ENCODE measurements around the gene CKMT2. TPM values are rescaled to one million over a fixed set of nuclear protein-coding genes. Genes with fewer than 3 reads are reported as not detected.
"Not testable (repeated sequence)": the region's sequence is repeated elsewhere in the genome, so short reads cannot be mapped to it uniquely, and the experiment has no call there.

The CKMT2 gene
- total RNA-seq, 1 experiment from 2014 or later = 1.8 TPM

DNA sequence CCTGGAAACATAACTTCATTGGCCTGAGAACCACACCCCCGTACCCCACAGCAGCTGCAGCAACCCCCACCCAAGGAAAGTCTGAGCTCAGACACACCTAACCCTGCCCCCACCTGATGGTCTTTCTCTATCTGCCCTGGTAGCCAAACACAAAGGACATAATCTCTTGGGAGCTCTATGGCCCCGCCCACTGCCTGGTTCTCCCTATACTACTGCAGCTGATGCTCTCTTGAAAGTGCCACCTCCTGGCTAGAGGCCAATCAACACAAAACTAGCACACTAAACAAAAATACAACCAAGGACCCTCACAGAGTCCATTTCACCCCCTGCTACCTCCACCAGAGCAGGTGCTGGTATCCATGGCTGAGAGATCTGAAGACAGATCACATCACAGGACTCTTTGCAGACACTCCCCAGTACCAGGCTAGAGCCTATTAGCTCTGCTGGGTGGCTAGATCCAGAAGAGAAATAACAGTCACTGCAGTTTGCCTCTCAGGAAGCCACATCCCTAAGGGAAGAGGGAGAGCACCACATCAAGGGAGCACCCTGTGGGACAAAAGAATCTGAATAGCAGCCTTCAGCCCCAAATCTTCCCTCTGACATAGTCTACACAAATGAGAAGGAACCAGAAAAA, 37.4 kb downstream of the CKMT2 start:
- peaks cover 11% of the 10 kb centered on the region for H3K36me3 Mint-ChIP-seq
- peak; percentile 54; the same call in 1 of the 2 replicates for TF ChIP-seq ZNF263 (CRISPR knock-in tag; IDR thresholded peaks at IDR 0.05; ENCODE audit: low read depth)
- peak overlapping the region; percentile 26; the same call in 1 of the 2 replicates for H3K4me3 Mint-ChIP-seq
- peaks cover 15% of the 10 kb centered on the region for H3K9me3 Mint-ChIP-seq
- POLR2A ChIA-PET = interaction anchor here (1.2 kb wide), 1 partner anchor 37 kb away, joined by 4 read pairs; the partner anchor contains the start of gene CKMT2
- ATAC-seq (peak; percentile 92), DNase-seq (ENCODE audit: low spot score) (peak; percentile 58)
- peak overlapping the region; percentile 43 for H3K27ac Mint-ChIP-seq
- H3K4me1 Mint-ChIP-seq = peaks cover 25% of the 10 kb centered on the region
- H3K27me3 Mint-ChIP-seq (ENCODE audit: low read depth) = not testable (repeated sequence)
- CTCF ChIA-PET = interaction anchor here (1.0 to 1.5 kb wide), 6 partner anchors 13 to 123 kb away, joined by 3 to 10 read pairs (median 4); partner anchors contain the start of genes ACOT12 and CKMT2

DNA sequence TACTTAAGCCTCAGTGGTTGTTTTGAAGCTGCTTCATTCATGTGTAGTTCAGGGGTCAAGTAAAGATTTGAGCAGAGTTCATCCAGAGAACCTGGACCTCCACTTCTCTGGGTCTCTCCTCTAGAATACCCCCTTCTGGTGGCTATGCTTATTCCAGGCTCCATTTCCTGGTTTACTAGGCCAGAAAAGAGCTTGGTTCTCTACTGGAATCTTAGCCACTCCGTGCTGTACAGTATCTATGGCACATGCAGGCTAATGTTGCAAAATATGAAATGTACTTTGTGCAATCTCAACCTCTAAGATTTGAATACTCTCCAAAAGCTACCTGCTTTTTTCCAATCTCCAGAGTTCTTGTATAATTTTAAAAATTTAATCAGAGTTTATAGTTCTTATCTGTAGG, 50.9 kb downstream of the CKMT2 start:
- no peak for ATAC-seq
- no peaks in the 10 kb centered on the region for H3K27me3 Mint-ChIP-seq (ENCODE audit: low read depth)
- ChIA-PET POLR2A (no interaction called here), CTCF (interaction anchor here (0.6 kb wide), 2 partner anchors 13 to 14 kb away, joined by 3 to 4 read pairs; no protein-coding TSS in a partner anchor)
- H3K36me3 Mint-ChIP-seq = peaks cover 12% of the 10 kb centered on the region
- no peak overlapping the region for H3K27ac Mint-ChIP-seq
- no peak overlapping the region for H3K4me3 Mint-ChIP-seq
- DNase-seq (ENCODE audit: low spot score) = no peak
- no peak for TF ChIP-seq NR2C2 (CRISPR knock-in tag; IDR thresholded peaks at IDR 0.05)
- TF ChIP-seq ZNF121 (CRISPR knock-in tag; IDR thresholded peaks at IDR 0.05) = no peak
- TF ChIP-seq, protein P1, sequence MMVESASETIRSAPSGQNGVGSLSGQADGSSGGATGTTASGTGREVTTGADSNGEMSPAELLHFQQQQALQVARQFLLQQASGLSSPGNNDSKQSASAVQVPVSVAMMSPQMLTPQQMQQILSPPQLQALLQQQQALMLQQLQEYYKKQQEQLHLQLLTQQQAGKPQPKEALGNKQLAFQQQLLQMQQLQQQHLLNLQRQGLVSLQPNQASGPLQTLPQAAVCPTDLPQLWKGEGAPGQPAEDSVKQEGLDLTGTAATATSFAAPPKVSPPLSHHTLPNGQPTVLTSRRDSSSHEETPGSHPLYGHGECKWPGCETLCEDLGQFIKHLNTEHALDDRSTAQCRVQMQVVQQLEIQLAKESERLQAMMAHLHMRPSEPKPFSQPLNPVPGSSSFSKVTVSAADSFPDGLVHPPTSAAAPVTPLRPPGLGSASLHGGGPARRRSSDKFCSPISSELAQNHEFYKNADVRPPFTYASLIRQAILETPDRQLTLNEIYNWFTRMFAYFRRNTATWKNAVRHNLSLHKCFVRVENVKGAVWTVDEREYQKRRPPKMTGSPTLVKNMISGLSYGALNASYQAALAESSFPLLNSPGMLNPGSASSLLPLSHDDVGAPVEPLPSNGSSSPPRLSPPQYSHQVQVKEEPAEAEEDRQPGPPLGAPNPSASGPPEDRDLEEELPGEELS (CRISPR knock-in tag; IDR thresholded peaks at IDR 0.05) = no peak
- H3K9me3 Mint-ChIP-seq = peaks cover 13% of the 10 kb centered on the region
- no peaks in the 10 kb centered on the region for H3K4me1 Mint-ChIP-seq

DNA sequence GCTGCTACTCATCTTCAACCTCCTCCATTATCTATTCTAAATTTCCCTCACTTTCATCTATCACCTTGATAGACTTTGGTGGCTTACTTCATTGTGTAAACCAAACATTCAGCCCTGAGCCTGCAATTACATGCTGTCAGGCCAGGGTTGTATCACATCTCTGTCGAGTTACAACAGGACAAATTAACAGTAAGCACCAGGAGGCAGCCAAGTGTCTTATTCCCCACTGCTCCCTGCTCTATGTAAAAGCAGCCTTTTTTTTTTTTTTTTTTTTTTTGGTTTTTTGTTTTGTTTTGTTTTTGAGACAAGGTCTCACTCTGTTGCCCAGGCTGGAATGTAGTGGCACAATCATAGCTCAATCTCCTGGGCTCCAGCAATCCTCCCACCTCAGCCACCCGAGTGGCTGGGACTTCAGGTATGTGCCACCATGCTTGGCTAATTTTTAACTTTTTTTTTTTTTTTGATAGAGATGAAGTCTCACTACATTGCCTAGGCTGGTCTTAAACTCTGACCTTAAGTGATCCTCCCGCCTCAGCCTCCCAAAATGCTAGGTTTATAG, 53.0 kb downstream of the CKMT2 start:
- H3K9me3 Mint-ChIP-seq = peaks cover 15% of the 10 kb centered on the region
- peaks cover 14% of the 10 kb centered on the region for H3K36me3 Mint-ChIP-seq
- ATAC-seq (peak; percentile 39), DNase-seq (ENCODE audit: low spot score) (no peak)
- ChIA-PET CTCF (interaction anchor here (0.7 kb wide), 1 partner anchor 172 kb away, joined by 3 read pairs; no protein-coding TSS in a partner anchor), POLR2A (interaction anchor here (0.7 to 1.1 kb wide), 2 partner anchors 29 to 53 kb away, joined by 3 to 8 read pairs; no protein-coding TSS in a partner anchor)
- no peaks in the 10 kb centered on the region for H3K27me3 Mint-ChIP-seq (ENCODE audit: low read depth)
- H3K27ac Mint-ChIP-seq = no peak overlapping the region
- H3K4me1 Mint-ChIP-seq = no peaks in the 10 kb centered on the region
- no peak overlapping the region for H3K4me3 Mint-ChIP-seq
- TF ChIP-seq, protein P2, sequence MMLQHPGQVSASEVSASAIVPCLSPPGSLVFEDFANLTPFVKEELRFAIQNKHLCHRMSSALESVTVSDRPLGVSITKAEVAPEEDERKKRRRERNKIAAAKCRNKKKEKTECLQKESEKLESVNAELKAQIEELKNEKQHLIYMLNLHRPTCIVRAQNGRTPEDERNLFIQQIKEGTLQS (CRISPR knock-in tag; conservative IDR thresholded peaks at IDR 0.05) = no peak
- TF ChIP-seq, protein P3, sequence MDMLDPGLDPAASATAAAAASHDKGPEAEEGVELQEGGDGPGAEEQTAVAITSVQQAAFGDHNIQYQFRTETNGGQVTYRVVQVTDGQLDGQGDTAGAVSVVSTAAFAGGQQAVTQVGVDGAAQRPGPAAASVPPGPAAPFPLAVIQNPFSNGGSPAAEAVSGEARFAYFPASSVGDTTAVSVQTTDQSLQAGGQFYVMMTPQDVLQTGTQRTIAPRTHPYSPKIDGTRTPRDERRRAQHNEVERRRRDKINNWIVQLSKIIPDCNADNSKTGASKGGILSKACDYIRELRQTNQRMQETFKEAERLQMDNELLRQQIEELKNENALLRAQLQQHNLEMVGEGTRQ (CRISPR knock-in tag; IDR thresholded peaks at IDR 0.05) = no peak
- no peak for TF ChIP-seq TCF7 (CRISPR knock-in tag; IDR thresholded peaks at IDR 0.05; ENCODE audit: low read depth)

DNA sequence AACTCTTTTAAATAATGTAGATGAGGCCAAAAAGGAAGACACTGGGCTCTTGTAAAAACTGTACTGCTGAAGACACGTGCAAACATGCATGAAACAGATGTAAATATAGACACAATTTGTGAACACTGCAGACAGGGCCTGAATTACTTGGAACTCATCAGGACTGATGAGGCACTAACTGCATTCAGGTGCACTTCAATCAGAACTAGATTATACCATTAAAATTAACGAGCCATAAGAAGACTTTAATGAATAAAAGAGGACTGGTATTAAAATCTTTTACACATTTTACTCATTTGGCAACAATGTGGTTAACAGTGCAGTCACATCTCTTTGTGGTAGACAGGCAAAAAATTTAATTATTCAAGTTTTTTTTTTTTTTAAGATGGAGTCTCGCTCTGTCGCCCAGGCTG, 54.9 kb downstream of the CKMT2 start:
- POLR2A ChIA-PET = no interaction called here
- Mint-ChIP-seq H3K9me3 (peaks cover 27% of the 10 kb centered on the region), H3K4me3 (no peak overlapping the region), H3K27me3 (ENCODE audit: low read depth) (no peaks in the 10 kb centered on the region), H3K4me1 (no peaks in the 10 kb centered on the region), H3K36me3 (peaks cover 28% of the 10 kb centered on the region), H3K27ac (no peak overlapping the region)
- no peak for TF ChIP-seq RELA (CRISPR knock-in tag; IDR thresholded peaks at IDR 0.05; ENCODE audit: borderline replicate concordance)
- CTCF ChIA-PET = interaction anchor here (1.6 kb wide), 1 partner anchor 12 kb away, joined by 6 read pairs; no protein-coding TSS in a partner anchor
- no peak for ATAC-seq
- DNase-seq (ENCODE audit: low spot score) = no peak

DNA sequence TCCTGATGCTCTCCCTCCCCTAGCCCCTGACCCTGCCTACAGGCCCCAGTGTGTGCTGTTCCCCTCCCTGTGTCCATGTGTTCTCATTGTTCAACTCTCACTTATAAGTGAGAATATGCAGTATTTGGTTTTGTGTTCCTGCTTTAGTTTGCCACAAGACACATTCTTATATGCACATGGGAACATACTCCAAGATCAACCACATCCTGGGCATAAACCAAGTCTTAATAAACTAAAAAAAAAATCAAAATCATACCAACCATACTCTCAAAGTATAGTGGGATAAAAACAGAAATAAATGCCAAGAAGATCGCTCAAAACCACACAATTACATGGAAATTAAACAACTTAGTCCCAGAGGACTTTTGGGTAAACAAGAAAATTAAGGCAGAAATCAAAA, 57.0 kb downstream of the CKMT2 start:
- Mint-ChIP-seq H3K27me3 (ENCODE audit: low read depth) (no peaks in the 10 kb centered on the region), H3K36me3 (peaks cover 44% of the 10 kb centered on the region), H3K9me3 (peaks cover 41% of the 10 kb centered on the region), H3K4me3 (no peak overlapping the region), H3K4me1 (no peaks in the 10 kb centered on the region), H3K27ac (no peak overlapping the region)
- ChIA-PET POLR2A (no interaction called here), CTCF (no interaction called here)
- ATAC-seq (no peak), DNase-seq (ENCODE audit: low spot score) (no peak)
- TF ChIP-seq ZNF263 (CRISPR knock-in tag; IDR thresholded peaks at IDR 0.05; ENCODE audit: low read depth) = no peak
- TF ChIP-seq, protein P4, sequence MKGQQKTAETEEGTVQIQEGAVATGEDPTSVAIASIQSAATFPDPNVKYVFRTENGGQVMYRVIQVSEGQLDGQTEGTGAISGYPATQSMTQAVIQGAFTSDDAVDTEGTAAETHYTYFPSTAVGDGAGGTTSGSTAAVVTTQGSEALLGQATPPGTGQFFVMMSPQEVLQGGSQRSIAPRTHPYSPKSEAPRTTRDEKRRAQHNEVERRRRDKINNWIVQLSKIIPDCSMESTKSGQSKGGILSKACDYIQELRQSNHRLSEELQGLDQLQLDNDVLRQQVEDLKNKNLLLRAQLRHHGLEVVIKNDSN (CRISPR knock-in tag; IDR thresholded peaks at IDR 0.05) = no peak
- TF ChIP-seq GTF2I (CRISPR knock-in tag; conservative IDR thresholded peaks at IDR 0.05) = no peak
- TF ChIP-seq, protein P5, sequence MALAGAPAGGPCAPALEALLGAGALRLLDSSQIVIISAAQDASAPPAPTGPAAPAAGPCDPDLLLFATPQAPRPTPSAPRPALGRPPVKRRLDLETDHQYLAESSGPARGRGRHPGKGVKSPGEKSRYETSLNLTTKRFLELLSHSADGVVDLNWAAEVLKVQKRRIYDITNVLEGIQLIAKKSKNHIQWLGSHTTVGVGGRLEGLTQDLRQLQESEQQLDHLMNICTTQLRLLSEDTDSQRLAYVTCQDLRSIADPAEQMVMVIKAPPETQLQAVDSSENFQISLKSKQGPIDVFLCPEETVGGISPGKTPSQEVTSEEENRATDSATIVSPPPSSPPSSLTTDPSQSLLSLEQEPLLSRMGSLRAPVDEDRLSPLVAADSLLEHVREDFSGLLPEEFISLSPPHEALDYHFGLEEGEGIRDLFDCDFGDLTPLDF (CRISPR knock-in tag; IDR thresholded peaks at IDR 0.05) = no peak
- TF ChIP-seq, protein P6, sequence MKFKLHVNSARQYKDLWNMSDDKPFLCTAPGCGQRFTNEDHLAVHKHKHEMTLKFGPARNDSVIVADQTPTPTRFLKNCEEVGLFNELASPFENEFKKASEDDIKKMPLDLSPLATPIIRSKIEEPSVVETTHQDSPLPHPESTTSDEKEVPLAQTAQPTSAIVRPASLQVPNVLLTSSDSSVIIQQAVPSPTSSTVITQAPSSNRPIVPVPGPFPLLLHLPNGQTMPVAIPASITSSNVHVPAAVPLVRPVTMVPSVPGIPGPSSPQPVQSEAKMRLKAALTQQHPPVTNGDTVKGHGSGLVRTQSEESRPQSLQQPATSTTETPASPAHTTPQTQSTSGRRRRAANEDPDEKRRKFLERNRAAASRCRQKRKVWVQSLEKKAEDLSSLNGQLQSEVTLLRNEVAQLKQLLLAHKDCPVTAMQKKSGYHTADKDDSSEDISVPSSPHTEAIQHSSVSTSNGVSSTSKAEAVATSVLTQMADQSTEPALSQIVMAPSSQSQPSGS (CRISPR knock-in tag; IDR thresholded peaks at IDR 0.05; ENCODE audit: borderline replicate concordance, low read depth) = no peak
- no peak for TF ChIP-seq ZNF121 (CRISPR knock-in tag; IDR thresholded peaks at IDR 0.05)
- no peak for TF ChIP-seq TCF7 (CRISPR knock-in tag; IDR thresholded peaks at IDR 0.05; ENCODE audit: low read depth)

Data from WTC11 (cell line).